ENCODE results near the gene AUTS2.

DNA sequence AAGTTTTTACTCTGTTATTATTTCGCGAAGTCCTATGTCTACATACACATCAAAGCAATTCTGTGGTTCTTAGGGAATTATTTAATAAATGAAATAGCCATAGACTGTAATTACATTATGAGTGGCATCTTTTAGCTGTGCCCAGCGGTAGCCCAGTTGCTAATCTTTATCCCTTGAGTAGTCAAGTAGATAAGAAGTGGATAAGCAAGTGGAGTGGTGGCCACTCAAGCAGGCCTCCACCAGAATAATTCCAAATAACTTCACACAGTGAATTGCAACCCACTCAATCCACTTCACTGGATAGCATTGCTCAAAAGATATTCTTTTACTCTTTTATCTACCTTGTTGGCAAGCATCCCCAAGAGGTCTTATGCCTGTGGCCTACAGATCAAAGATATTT lies 349.7 kb downstream of the AUTS2 start:
- TF ChIP-seq NFRKB (IDR thresholded peaks at IDR 0.05) (no peak), SUZ12 (IDR thresholded peaks at IDR 0.05) (no peak), ELF4 (IDR thresholded peaks at IDR 0.05) (no peak)
